Amniotic epithelial cell (primary cell): ENCODE results near the gene ABHD10.

Experiments
- DNase-seq: peaks from one replicate; pipeline ENCODE4 v3.0.0-alpha.2; 2010; ENCODE audit warnings: low read depth

The ABHD10 gene

GRCh38 chr3:111978583-111979433 lies at the start of gene ABHD10:
Gene ABHD10, plus strand, starts transcription at chr3:111979026. Its CDS starts 36 bp downstream, at chr3:111979062.
- peak; percentile 97 for DNase-seq

- no peak for DNase-seq
Observed at GRCh38 chr3:111929484-111929883, 49.3 kb upstream of the ABHD10 start.

- DNase-seq = no peak
Observed at GRCh38 chr3:111932946-111933345, 45.9 kb upstream of the ABHD10 start.

- DNase-seq = peak; percentile 62
Observed at GRCh38 chr3:111936191-111936841, 42.5 kb upstream of the ABHD10 start.

- peak; percentile 61 for DNase-seq
Observed at GRCh38 chr3:111936967-111937366, 41.9 kb upstream of the ABHD10 start.

GRCh38 chr3:111937871-111938270 lies 41.0 kb upstream of the ABHD10 start:
- no peak for DNase-seq

GRCh38 chr3:111939873-111940272 lies 39.0 kb upstream of the ABHD10 start:
- DNase-seq = no peak

GRCh38 chr3:111943533-111943932 lies 35.3 kb upstream of the ABHD10 start:
- DNase-seq = peak; percentile 16

- DNase-seq = peak; percentile 41
Observed at GRCh38 chr3:111944372-111944771, 34.5 kb upstream of the ABHD10 start.

GRCh38 chr3:111947231-111947630 lies 31.6 kb upstream of the ABHD10 start:
- peak; percentile 78 for DNase-seq

GRCh38 chr3:111948786-111949185 lies 30.0 kb upstream of the ABHD10 start:
- no peak for DNase-seq

- no peak for DNase-seq
Observed at GRCh38 chr3:111949712-111950111, 29.1 kb upstream of the ABHD10 start.

- no peak for DNase-seq
Observed at GRCh38 chr3:111951032-111951431, 27.8 kb upstream of the ABHD10 start.

GRCh38 chr3:111952086-111952485 lies 26.7 kb upstream of the ABHD10 start:
- DNase-seq = no peak

- peak; percentile 74 for DNase-seq
Observed at GRCh38 chr3:111952866-111953450, 25.9 kb upstream of the ABHD10 start.

GRCh38 chr3:111954228-111954990 lies 24.4 kb upstream of the ABHD10 start:
- DNase-seq = no peak

- DNase-seq = no peak
Observed at GRCh38 chr3:111955876-111956275, 22.9 kb upstream of the ABHD10 start.

GRCh38 chr3:111956449-111956848 lies 22.4 kb upstream of the ABHD10 start:
- no peak for DNase-seq

GRCh38 chr3:111956995-111957734 lies 21.7 kb upstream of the ABHD10 start:
- DNase-seq = no peak

GRCh38 chr3:111961461-111962164 lies 17.2 kb upstream of the ABHD10 start:
- DNase-seq = no peak

- peak; percentile 93 for DNase-seq
Observed at GRCh38 chr3:111963424-111963823, 15.4 kb upstream of the ABHD10 start.
